A549 (cell line): Measurements from ENCODE around the gene GLT6D1.

Experiments
- BHLHE40 ChIP-seq: IDR thresholded peaks from 2 replicates; pipeline ENCODE4 v1.6.1; 2012; ENCODE audit warnings: low read depth, low read length, inconsistent platforms
- CBX8 ChIP-seq: fragments of 200-600 bp; sonication (generic); IDR thresholded peaks from 2 replicates; pipeline ENCODE4 v1.6.1; 2016
- CTCF ChIP-seq: fragments of >200 bp; sonication (Bioruptor Twin); formaldehyde crosslinking; IDR thresholded peaks from 3 replicates; pipeline ENCODE4 v1.5.1; 2016
- EP300 ChIP-seq, 2 experiments: fragments of >200 bp; sonication (Bioruptor Twin); formaldehyde crosslinking; IDR thresholded peaks; 2 replicates in 1 of 2; 3 replicates in 1 of 2; pipeline ENCODE4 v1.6.1; 2016 to 2017
- KDM1A ChIP-seq: fragments of 200-600 bp; sonication (generic); IDR thresholded peaks from 2 replicates; pipeline ENCODE4 v1.6.1; 2016; ENCODE audit warnings: low read depth, mild to moderate bottlenecking
- MYC ChIP-seq: IDR thresholded peaks from 2 replicates; pipeline ENCODE4 v1.6.1; 2012; ENCODE audit warnings: mild to moderate bottlenecking, inconsistent platforms, low read length, improper control_type of control experiment, borderline replicate concordance
- SMC3 ChIP-seq: fragments of >200 bp; sonication (Bioruptor Twin); formaldehyde crosslinking; IDR thresholded peaks from 3 replicates; pipeline ENCODE4 v1.6.1; 2018; ENCODE audit warnings: inconsistent platforms

- no peak for TF ChIP-seq CTCF
- TF ChIP-seq BHLHE40: no peak
- TF ChIP-seq EP300 (IDR thresholded peaks at IDR 0.05): no peak
- no peak for TF ChIP-seq CBX8
- TF ChIP-seq MYC: no peak
- no peak for TF ChIP-seq SMC3
- TF ChIP-seq KDM1A: no peak
Observed at GRCh38 chr9:135676891-135677290, 37.6 kb upstream of the GLT6D1 start.
